ENCODE measurements around the gene ADAMTS19.

GRCh38 chr5:129506086-129506485 lies 46.0 kb downstream of the ADAMTS19 start:
- TF ChIP-seq CTCF (IDR thresholded peaks at IDR 0.05) = no peak
- no peak for TF ChIP-seq POLR2A (IDR thresholded peaks at IDR 0.05)

Data from tibial nerve (tissue), 3 donors.